Measurements from ENCODE around the gene SLC6A3. TPM values are rescaled to one million over a fixed set of nuclear protein-coding genes. Genes with fewer than 3 reads are reported as not detected.

SLC6A3 gene
- total and polyA plus RNA-seq, 2 donors (not counting 3 experiments of a cell fraction or from before 2014, with no cell fraction given), result not detected

GRCh38 chr5:1465966-1466471 lies 20.8 kb upstream of the SLC6A3 start:
- Histone ChIP-seq H3K4me2 (ENCODE audit: insufficient read depth, low read length) (no peak overlapping the region), H3K9ac (replicated peaks; ENCODE audit: extremely low read depth, insufficient read depth, low read length) (no peak overlapping the region), H3K27me3 (ENCODE audit: control insufficient read depth in 2 of 2, insufficient read depth in 2 of 2, low read length in 2 of 2) (no peaks in the 10 kb centered on the region), H3K4me1 (ENCODE audit: control insufficient read depth, extremely low read depth, insufficient read depth, low read length) (no peaks in the 10 kb centered on the region), H2AFZ (ENCODE audit: low read depth, low read length) (no peak overlapping the region), H3K9me1 (replicated peaks; ENCODE audit: control insufficient read depth, extremely low read depth, insufficient read depth, low read length) (no peaks in the 10 kb centered on the region), H3K9me3 (replicated peaks; ENCODE audit: control insufficient read depth, insufficient read depth, low read length) (no peaks in the 10 kb centered on the region), H3K79me2 (ENCODE audit: control insufficient read depth, insufficient read depth, low read length) (no peaks in the 10 kb centered on the region), H3K4me3 (replicated peaks in 1 of 3; ENCODE audit: insufficient read depth in 1 of 3, low read depth in 1 of 3, low read length in 3 of 3) (no peak overlapping the region), H3K36me3 (ENCODE audit: control insufficient read depth in 2 of 2, extremely low read depth in 1 of 2, insufficient read depth in 2 of 2, low read length in 2 of 2) (peaks cover 2 to 9% of the 10 kb centered on the region in 2 experiments), H4K20me1 (replicated peaks; ENCODE audit: control insufficient read depth, extremely low read depth, insufficient read depth, low read length) (no peaks in the 10 kb centered on the region), H3K27ac (ENCODE audit: insufficient read depth, low read depth, low read length) (no peak overlapping the region)
- DNase-seq (ENCODE audit: low read depth, low spot score) (no peak), FAIRE-seq (no peak)
- dilution Hi-C loops (cut with MboI; ENCODE audit: extremely low pct_ligation_motif_present, low sequenced_read_pairs), result no loop called here
- intact Hi-C loops (cut with micrococcal nuclease), result no loop called here
- ChIA-PET POLR2A (no interaction called here), CTCF (no interaction called here)
- TF ChIP-seq MYC (IDR thresholded peaks at IDR 0.05; ENCODE audit: low read depth, low read length) (no peak), EZH2 (IDR thresholded peaks at IDR 0.05; ENCODE audit: borderline replicate concordance, low read depth, low read length, severe bottlenecking) (no peak), POLR2AphosphoS5 (IDR thresholded peaks at IDR 0.05; ENCODE audit: insufficient read depth, low read depth, low read length) (no peak), POLR2A (IDR thresholded peaks at IDR 0.05; ENCODE audit: low read depth, low read length) (no peak), FOS (IDR thresholded peaks at IDR 0.05; ENCODE audit: borderline replicate concordance, insufficient read depth, low read length) (no peak), GATA2 (IDR thresholded peaks at IDR 0.05; ENCODE audit: insufficient read depth, insufficient read length, low read depth, low read length) (no peak)
- TF ChIP-seq, protein P1, sequence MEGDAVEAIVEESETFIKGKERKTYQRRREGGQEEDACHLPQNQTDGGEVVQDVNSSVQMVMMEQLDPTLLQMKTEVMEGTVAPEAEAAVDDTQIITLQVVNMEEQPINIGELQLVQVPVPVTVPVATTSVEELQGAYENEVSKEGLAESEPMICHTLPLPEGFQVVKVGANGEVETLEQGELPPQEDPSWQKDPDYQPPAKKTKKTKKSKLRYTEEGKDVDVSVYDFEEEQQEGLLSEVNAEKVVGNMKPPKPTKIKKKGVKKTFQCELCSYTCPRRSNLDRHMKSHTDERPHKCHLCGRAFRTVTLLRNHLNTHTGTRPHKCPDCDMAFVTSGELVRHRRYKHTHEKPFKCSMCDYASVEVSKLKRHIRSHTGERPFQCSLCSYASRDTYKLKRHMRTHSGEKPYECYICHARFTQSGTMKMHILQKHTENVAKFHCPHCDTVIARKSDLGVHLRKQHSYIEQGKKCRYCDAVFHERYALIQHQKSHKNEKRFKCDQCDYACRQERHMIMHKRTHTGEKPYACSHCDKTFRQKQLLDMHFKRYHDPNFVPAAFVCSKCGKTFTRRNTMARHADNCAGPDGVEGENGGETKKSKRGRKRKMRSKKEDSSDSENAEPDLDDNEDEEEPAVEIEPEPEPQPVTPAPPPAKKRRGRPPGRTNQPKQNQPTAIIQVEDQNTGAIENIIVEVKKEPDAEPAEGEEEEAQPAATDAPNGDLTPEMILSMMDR (IDR thresholded peaks at IDR 0.05; ENCODE audit: extremely low read depth in 1 of 2, insufficient read depth in 1 of 2, low read depth in 1 of 2, low read length in 2 of 2), result no peak
- TF ChIP-seq, protein P2, sequence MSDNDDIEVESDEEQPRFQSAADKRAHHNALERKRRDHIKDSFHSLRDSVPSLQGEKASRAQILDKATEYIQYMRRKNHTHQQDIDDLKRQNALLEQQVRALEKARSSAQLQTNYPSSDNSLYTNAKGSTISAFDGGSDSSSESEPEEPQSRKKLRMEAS (IDR thresholded peaks at IDR 0.05; ENCODE audit: insufficient read depth, insufficient read length), result no peak
- BruUV-seq (replicated peaks), result no TSS peak
